ENCODE results near the gene SYTL1. TPM values are rescaled to one million over a fixed set of nuclear protein-coding genes. Genes with fewer than 3 reads are reported as not detected.
A peak's percentile ranks its signal among the peaks of the same experiment; 100 is the strongest.

The SYTL1 gene
- total RNA-seq, 1 donor = under 0.01 TPM

DNA sequence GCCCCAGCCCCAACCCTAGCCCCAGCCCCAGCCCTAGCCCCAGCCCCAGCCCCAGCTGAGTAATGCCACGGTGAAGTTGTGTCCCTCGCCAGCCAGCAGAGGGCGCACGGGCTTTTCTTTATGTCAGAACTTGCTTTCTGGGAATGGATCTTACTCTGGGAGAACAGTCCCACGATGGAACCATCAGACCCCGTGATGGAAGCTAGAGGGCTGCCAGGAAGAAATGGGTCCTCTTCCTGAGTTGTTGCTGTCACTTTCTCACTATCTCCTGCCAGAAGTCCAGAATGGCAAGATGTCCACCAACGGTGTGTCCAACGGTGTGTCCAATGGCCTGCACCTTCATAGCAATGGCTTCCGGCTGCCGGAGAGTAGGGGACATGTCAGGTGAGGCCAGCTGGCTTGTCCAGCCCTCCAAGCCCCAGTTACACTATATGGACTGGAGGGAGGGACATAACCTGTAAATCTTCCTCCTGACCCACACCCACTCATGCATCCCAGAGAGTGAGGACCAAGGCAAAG lies 45.0 kb upstream of the SYTL1 start:
- H3K27me3 ChIP-seq (ENCODE audit: insufficient read depth, low read length) = no peaks in the 10 kb centered on the region
- peaks cover 42% of the 10 kb centered on the region for H3K36me3 ChIP-seq (ENCODE audit: insufficient read depth, low read length)
- peak overlapping the region; percentile 38 for H3K27ac ChIP-seq (ENCODE audit: low read depth, low read length)
- TF ChIP-seq, protein P1, sequence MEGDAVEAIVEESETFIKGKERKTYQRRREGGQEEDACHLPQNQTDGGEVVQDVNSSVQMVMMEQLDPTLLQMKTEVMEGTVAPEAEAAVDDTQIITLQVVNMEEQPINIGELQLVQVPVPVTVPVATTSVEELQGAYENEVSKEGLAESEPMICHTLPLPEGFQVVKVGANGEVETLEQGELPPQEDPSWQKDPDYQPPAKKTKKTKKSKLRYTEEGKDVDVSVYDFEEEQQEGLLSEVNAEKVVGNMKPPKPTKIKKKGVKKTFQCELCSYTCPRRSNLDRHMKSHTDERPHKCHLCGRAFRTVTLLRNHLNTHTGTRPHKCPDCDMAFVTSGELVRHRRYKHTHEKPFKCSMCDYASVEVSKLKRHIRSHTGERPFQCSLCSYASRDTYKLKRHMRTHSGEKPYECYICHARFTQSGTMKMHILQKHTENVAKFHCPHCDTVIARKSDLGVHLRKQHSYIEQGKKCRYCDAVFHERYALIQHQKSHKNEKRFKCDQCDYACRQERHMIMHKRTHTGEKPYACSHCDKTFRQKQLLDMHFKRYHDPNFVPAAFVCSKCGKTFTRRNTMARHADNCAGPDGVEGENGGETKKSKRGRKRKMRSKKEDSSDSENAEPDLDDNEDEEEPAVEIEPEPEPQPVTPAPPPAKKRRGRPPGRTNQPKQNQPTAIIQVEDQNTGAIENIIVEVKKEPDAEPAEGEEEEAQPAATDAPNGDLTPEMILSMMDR (IDR thresholded peaks at IDR 0.05; ENCODE audit: extremely low read depth, low read depth, low read length) = peak; percentile 63
- peak overlapping the region; percentile 59 for H2AFZ ChIP-seq (ENCODE audit: low read length)
- peak; percentile 98 for DNase-seq (ENCODE audit: insufficient read length, low spot score, missing footprints)
- H3K4me2 ChIP-seq (ENCODE audit: insufficient read depth, low read length) = no peak overlapping the region
- peaks cover 27% of the 10 kb centered on the region for H3K4me1 ChIP-seq (ENCODE audit: insufficient read depth, low read length)
- H3K9me3 ChIP-seq (ENCODE audit: low read depth, low read length) = no peaks in the 10 kb centered on the region
- no peaks in the 10 kb centered on the region for H4K20me1 ChIP-seq (ENCODE audit: insufficient read depth, low read length)
- no peak overlapping the region for H3K4me3 ChIP-seq (ENCODE audit: insufficient read depth, low read length)
- H3K79me2 ChIP-seq (ENCODE audit: insufficient read depth, low read length) = no peaks in the 10 kb centered on the region

DNA sequence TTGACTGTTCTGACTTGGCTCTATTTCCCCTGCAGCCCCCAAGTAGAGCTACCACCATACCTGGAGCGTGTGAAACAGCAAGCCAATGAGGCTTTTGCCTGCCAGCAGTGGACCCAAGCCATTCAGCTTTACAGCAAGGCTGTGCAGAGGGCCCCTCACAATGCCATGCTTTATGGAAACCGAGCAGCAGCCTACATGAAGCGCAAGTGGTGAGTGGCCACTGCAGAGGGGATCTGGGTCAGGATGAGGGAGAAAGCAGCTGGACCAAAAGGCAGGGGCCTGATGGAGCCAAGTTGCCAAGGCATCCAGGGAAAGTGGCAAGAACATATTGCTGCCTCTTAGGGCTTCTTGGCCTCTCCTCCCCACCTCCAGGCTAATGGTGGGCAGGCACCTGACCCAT lies 43.9 kb upstream of the SYTL1 start:
- TF ChIP-seq, protein P1 (IDR thresholded peaks at IDR 0.05; ENCODE audit: extremely low read depth, low read depth, low read length) = no peak
- H3K4me2 ChIP-seq (ENCODE audit: insufficient read depth, low read length) = no peak overlapping the region
- H3K4me1 ChIP-seq (ENCODE audit: insufficient read depth, low read length) = peaks cover 24% of the 10 kb centered on the region
- no peak overlapping the region for H2AFZ ChIP-seq (ENCODE audit: low read length)
- no peaks in the 10 kb centered on the region for H3K9me3 ChIP-seq (ENCODE audit: low read depth, low read length)
- H3K4me3 ChIP-seq (ENCODE audit: insufficient read depth, low read length) = no peak overlapping the region
- no peaks in the 10 kb centered on the region for H3K79me2 ChIP-seq (ENCODE audit: insufficient read depth, low read length)
- peak; percentile 42 for DNase-seq (ENCODE audit: insufficient read length, low spot score, missing footprints)
- H3K27ac ChIP-seq (ENCODE audit: low read depth, low read length) = no peak overlapping the region
- H3K27me3 ChIP-seq (ENCODE audit: insufficient read depth, low read length) = no peaks in the 10 kb centered on the region
- H4K20me1 ChIP-seq (ENCODE audit: insufficient read depth, low read length) = no peaks in the 10 kb centered on the region
- H3K36me3 ChIP-seq (ENCODE audit: insufficient read depth, low read length) = peaks cover 35% of the 10 kb centered on the region

- no peaks in the 10 kb centered on the region for H3K9me3 ChIP-seq (ENCODE audit: low read depth, low read length)
- H3K4me1 ChIP-seq (ENCODE audit: insufficient read depth, low read length) = peaks cover 24% of the 10 kb centered on the region
- TF ChIP-seq, protein P1 (IDR thresholded peaks at IDR 0.05; ENCODE audit: extremely low read depth, low read depth, low read length) = no peak
- H3K79me2 ChIP-seq (ENCODE audit: insufficient read depth, low read length) = no peaks in the 10 kb centered on the region
- DNase-seq (ENCODE audit: insufficient read length, low spot score, missing footprints) = peak; percentile 75
- no peaks in the 10 kb centered on the region for H4K20me1 ChIP-seq (ENCODE audit: insufficient read depth, low read length)
- H2AFZ ChIP-seq (ENCODE audit: low read length) = no peak overlapping the region
- peak overlapping the region; percentile 81 for H3K27ac ChIP-seq (ENCODE audit: low read depth, low read length)
- H3K4me3 ChIP-seq (ENCODE audit: insufficient read depth, low read length) = no peak overlapping the region
- H3K4me2 ChIP-seq (ENCODE audit: insufficient read depth, low read length) = no peak overlapping the region
- peaks cover 35% of the 10 kb centered on the region for H3K36me3 ChIP-seq (ENCODE audit: insufficient read depth, low read length)
- no peaks in the 10 kb centered on the region for H3K27me3 ChIP-seq (ENCODE audit: insufficient read depth, low read length)
These were observed 43.0 kb upstream of the SYTL1 start for GRCh38 chr1:27298632-27299384.

Data from osteoblast (primary cell).